KG1 (cell line): ENCODE data around the gene CAPZA2.

ENCODE experiments used
- DNase-seq: peaks from one replicate; lab custom pipeline; 2025; lab: John Stamatoyannopoulos, UW

CAPZA2 gene

GRCh38 chr7:116862951-116863670 lies 724 bp downstream of the CAPZA2 start:
- no peak for DNase-seq

DNA sequence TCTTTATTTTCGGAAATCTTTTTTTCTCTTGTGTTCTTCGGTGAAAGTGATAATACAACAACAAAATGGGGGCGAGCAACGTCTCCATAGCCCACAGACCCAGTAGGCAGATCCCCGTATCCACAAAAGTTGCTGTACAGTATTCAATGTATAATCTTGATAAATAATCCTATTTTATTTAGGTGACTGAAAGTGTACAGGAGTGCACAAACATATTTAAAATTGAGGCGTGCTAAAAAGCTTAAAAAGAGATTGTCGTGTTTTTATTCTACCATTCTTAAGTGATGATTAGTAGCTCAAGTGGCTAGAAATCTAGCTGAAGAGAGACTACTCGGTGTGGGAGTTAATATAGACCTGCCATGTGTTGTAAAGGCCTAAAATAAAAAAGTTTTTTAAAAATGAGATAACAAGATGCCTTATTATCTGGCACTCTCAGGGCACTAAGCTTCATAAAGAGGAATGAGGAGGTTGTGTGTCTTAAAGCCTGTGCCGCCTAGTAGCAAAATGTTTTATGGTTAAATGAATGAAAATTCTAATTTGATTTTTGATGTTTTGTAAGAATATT lies 1.6 kb downstream of the CAPZA2 start:
- DNase-seq = no peak

DNA sequence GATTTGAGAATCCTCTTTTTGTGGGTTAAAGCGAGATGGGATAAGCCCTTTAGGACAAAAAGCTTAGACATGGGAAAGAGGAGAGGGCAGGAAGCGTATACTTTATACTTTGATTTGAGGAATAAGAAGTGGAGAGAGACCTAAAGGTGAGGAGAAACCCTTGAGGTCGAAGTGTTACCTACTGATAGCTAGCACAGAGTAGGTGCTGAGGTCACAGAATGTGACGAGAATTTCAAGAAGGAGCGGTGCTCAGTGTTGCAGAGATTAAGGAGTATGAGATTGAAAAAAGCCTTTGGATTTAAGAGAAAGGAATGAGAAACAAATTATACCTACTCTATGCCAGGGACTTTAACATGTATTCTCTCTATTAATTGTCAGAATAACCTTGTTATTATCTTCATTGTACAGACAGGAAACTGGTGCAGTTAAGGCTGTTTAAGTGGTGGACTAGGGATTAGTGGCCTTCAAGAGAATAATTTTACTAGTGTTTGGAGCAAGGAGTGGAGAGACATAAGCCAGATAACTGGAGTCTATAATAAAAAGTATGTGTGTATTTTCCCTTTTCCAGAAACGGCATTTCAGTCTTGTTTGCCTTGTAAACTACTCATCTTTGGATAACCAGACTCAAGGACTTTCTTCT lies 8.8 kb downstream of the CAPZA2 start:
- no peak for DNase-seq

GRCh38 chr7:116872026-116872425 lies 9.6 kb downstream of the CAPZA2 start:
- no peak for DNase-seq

- no peak for DNase-seq
These were observed 11.2 kb downstream of the CAPZA2 start for GRCh38 chr7:116873619-116874018.

GRCh38 chr7:116876664-116877442 lies 14.5 kb downstream of the CAPZA2 start:
- no peak for DNase-seq

GRCh38 chr7:116877443-116878217 lies 15.2 kb downstream of the CAPZA2 start:
- DNase-seq = no peak

DNA sequence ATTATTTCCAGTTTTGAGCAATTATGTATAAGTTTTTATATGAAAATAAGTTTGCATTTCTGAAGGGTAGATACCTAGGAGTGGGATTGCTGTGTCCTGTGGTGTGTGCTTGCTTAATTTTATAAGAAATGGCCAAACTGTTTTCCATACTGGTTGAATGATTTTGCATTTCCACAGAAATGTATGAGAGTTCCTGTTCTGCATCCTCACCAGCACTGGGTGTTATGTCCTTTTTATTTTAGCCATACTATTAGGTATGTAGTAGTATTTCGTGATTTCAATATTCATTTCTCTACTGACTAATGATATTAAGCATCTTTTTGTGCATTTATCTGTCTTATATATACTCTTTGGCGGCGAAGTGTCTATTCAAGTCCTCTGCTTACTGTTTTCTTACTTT lies 22.3 kb downstream of the CAPZA2 start:
- no peak for DNase-seq

DNA sequence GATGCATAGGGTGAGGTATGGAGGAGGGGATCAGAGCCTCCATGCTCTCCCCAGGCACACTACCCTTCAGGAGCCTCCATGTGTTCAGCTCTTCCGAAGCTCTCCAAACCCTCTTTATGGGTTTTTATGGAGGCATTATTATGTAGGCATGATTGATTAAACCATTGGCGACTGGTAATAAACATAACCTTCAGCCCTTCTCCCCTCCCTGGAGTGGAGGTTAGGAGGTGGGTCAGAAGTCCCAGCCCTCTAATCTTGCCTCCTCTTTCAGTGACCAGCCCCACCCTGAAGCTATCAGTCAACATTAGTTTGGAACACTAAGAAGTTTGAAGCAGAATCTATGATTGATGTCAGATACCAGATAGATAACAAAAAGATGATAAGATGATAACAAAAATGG lies 23.3 kb downstream of the CAPZA2 start:
- DNase-seq = no peak

DNA sequence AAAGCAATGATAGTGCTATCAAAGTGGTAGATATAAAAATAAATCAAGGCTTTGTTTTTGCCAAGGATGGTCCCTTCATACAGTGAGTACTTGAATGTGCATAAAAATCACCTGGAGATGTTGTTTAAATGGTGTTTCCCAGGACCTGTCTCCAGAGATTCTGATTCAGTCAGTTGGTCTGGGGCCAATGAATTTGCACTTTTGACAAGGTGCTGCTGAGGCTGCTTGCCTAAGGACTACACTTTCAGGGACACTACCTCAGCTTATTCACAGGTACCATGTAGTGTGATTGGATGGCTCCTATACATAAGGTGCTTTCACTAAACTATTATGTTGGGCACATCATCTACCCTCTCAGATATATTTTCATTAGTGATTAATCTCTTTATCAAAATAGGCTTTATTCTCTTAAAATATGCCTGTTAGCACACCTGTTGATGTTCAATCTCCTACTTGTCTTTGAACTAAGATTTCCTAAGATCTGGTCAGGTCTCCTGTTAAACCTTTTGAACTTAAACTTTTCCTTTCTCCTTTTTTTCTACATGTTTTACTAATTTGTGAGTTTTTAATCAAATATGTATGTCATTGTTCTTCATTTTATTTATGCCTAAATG lies 24.3 kb downstream of the CAPZA2 start:
- no peak for DNase-seq

- no peak for DNase-seq
These were observed 26.5 kb downstream of the CAPZA2 start for GRCh38 chr7:116888895-116889294.

DNA sequence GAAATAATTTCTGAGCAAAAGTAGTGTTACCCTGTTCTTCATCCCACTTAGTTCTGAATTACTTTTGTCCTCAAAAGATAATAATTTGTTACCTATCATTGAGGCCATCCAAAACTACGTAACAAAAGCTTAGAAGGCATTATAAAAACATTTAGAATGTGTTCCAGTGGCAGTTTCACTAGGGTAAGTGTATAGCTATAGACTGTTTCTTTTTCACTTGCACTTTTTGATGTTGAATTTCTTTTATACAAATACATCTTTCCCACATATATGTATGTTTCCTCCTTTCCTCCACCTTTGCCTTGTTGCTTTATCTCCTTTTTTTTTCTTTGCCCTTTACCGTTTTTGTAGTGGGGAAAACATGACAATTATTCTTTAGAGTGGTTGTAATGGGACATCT lies 33.5 kb downstream of the CAPZA2 start:
- no peak for DNase-seq

DNA sequence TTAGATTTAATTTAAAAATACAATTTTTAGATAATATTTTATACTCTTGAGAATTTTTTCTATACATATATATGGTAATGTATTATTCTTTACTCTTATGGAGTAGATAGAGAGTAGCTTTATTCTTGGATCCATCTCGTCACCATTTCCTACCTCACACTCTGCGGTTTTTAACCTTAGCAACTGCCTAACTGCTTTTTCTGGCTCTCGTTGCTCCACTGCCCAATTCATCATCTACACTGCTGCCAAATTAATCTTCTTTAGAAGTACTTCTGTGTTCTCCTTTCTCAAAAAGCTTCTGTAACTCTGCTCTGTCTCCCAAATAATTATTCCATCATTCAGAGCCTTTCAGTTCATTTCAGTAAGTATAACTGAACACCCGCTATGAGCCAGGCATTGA lies 35.3 kb downstream of the CAPZA2 start:
- no peak for DNase-seq

DNA sequence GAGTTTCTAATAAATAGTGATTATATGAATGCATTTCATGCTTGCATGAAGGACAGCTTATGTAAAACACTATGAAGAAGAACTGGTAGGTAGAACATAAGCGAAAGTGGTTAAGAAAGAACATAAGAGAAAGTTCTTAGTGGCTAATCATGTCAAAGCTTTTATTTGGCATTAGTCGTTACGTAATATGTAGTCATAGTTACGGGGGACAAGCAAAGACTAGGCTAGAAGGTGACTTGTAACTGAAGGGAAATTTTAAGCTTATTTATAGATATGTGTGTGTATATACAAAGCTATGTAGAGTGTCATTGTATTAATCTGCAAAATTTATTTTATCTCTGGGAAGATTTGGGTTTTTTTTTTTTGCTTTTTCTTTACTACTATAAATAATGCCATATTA lies 36.9 kb downstream of the CAPZA2 start:
- DNase-seq = no peak

DNA sequence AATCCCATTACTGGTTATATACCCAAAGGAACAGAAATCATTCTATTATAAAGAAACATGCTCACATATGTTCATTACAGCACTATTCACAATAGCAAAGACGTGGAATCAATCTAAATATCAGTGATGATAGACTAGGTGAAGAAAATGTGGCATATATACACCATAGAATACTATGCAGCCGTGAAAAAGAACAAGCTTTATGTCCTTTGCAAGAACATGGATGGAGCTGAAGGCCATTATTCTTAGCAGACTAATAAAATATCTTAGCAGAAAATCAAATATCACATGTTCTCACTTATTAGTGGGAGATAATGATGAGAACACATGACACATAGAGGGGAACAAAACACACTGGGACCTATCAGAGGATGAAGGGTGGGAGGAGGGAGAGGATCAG lies 38.8 kb downstream of the CAPZA2 start:
- DNase-seq = no peak

DNA sequence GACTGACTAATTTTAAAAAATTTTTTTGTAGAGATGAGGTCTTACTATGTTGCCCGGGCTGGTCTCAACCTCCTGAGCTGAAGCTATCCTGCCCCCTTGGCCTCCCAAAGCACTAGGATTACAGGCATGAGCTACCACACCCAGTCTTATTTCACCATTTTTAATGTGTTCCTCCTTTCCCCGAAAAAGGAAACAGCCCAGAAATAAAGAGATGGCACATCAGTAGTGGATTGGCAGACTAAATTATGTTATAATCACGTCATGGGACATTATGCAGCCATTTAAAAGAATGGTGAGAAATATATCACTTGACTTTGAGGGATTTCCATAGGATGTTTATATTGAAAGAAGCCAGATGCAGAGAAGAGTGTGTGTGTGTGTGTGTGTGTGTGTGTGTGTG lies 40.5 kb downstream of the CAPZA2 start:
- DNase-seq = no peak

- no peak for DNase-seq
These were observed 44.0 kb downstream of the CAPZA2 start for GRCh38 chr7:116906391-116906790.

GRCh38 chr7:116910383-116910782 lies 48.0 kb downstream of the CAPZA2 start:
- no peak for DNase-seq

GRCh38 chr7:116911801-116912200 lies 49.4 kb downstream of the CAPZA2 start:
- no peak for DNase-seq

DNA sequence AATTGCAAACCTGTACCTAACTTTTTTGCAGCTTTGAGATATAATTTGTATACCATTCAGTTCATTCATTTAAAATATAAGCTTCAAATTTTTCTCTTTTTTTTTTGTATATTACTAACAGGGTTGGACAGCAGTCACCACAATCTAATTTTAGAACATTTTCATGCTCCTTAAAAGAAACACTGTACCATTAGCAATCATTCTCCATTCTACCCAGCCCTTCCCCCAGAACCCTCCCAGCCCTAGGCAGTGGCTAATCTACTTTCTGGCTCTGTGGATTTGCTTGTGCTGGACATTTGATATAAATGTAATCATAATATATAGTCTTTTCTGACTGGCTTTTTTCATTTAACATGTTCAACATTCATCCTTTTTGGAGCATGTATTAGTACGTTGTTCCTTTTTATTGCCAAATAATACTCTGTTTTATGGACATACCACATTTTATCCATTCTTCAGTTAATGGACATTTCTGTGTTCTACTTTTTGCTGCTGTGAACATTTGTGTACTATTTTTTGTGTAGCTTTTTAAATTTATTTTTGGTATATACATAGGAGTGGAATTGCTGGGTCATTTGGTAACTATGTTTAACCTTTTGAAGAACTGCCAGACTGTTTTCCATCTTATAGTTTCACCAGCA lies 50.0 kb downstream of the CAPZA2 start:
- no peak for DNase-seq

- DNase-seq = no peak
These were observed 56.3 kb downstream of the CAPZA2 start for GRCh38 chr7:116918704-116919103.
